Liver (tissue), 3 donors: ENCODE results near the gene SLC6A2.

ENCODE experiments used
- EGR1 ChIP-seq, 2 donors: IDR thresholded peaks; 2 replicates each; pipeline ENCODE4 v1.6.1; 2016 to 2018; ENCODE audit warnings: antibody characterized with exemption in 2 of 2, low read depth in 2 of 2
- JUND ChIP-seq, 2 donors: IDR thresholded peaks; 2 replicates each; pipeline ENCODE4 v1.6.1; 2016; ENCODE audit warnings: antibody characterized with exemption in 2 of 2
- SP1 ChIP-seq: IDR thresholded peaks from 2 replicates; pipeline ENCODE4 v1.6.1; 2018; ENCODE audit warnings: antibody characterized with exemption, mild to moderate bottlenecking
- TAF1 ChIP-seq: conservative IDR thresholded peaks from 2 replicates; pipeline ENCODE4 v1.6.1; 2016; ENCODE audit warnings: antibody characterized with exemption, mild to moderate bottlenecking
- TF ChIP-seq, protein P1 (sequence below): IDR thresholded peaks from 2 replicates; pipeline ENCODE4 v1.6.1; 2016; ENCODE audit warnings: antibody characterized with exemption
- TF ChIP-seq, protein P2 (sequence below): IDR thresholded peaks from 2 replicates; pipeline ENCODE4 v1.6.1; 2016; ENCODE audit warnings: antibody characterized with exemption, mild to moderate bottlenecking
- TF ChIP-seq, protein P3 (sequence below): fragments of 150-350 bp; IDR thresholded peaks from 2 replicates; pipeline ENCODE4 v1.5.1; 2017; ENCODE audit warnings: improper control_type of control experiment, low read depth, low read length; ENCODE audit not compliant: missing input control
- donor health status: healthy.
- donor health status: healthy.

DNA sequence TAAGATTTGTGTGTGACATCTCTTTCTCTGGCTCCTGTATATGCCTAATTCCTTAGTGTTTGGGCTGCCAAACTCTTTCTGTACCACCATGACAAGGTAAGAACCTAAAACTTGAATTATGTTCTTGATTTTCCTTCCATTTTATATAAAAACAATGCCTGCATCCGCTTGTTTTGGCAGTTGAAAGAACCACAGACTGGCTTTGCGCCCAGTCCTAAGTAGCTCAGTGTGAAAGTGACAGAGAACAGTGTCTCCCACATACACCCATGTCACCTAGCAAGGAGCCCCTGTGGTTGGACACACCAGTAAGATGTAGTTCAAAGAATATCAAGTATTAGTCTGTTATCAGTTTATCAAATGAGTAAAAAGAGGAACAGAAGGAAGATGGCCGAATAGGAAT is 40.7 kb upstream of the SLC6A2 start:
- TF ChIP-seq EGR1 (IDR thresholded peaks at IDR 0.05; ENCODE audit: low read depth in 2 of 2), result no peak
- TF ChIP-seq, protein P1, sequence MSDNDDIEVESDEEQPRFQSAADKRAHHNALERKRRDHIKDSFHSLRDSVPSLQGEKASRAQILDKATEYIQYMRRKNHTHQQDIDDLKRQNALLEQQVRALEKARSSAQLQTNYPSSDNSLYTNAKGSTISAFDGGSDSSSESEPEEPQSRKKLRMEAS, result no peak
- TF ChIP-seq, protein P2, sequence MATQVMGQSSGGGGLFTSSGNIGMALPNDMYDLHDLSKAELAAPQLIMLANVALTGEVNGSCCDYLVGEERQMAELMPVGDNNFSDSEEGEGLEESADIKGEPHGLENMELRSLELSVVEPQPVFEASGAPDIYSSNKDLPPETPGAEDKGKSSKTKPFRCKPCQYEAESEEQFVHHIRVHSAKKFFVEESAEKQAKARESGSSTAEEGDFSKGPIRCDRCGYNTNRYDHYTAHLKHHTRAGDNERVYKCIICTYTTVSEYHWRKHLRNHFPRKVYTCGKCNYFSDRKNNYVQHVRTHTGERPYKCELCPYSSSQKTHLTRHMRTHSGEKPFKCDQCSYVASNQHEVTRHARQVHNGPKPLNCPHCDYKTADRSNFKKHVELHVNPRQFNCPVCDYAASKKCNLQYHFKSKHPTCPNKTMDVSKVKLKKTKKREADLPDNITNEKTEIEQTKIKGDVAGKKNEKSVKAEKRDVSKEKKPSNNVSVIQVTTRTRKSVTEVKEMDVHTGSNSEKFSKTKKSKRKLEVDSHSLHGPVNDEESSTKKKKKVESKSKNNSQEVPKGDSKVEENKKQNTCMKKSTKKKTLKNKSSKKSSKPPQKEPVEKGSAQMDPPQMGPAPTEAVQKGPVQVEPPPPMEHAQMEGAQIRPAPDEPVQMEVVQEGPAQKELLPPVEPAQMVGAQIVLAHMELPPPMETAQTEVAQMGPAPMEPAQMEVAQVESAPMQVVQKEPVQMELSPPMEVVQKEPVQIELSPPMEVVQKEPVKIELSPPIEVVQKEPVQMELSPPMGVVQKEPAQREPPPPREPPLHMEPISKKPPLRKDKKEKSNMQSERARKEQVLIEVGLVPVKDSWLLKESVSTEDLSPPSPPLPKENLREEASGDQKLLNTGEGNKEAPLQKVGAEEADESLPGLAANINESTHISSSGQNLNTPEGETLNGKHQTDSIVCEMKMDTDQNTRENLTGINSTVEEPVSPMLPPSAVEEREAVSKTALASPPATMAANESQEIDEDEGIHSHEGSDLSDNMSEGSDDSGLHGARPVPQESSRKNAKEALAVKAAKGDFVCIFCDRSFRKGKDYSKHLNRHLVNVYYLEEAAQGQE, result no peak
- TF ChIP-seq, protein P3, sequence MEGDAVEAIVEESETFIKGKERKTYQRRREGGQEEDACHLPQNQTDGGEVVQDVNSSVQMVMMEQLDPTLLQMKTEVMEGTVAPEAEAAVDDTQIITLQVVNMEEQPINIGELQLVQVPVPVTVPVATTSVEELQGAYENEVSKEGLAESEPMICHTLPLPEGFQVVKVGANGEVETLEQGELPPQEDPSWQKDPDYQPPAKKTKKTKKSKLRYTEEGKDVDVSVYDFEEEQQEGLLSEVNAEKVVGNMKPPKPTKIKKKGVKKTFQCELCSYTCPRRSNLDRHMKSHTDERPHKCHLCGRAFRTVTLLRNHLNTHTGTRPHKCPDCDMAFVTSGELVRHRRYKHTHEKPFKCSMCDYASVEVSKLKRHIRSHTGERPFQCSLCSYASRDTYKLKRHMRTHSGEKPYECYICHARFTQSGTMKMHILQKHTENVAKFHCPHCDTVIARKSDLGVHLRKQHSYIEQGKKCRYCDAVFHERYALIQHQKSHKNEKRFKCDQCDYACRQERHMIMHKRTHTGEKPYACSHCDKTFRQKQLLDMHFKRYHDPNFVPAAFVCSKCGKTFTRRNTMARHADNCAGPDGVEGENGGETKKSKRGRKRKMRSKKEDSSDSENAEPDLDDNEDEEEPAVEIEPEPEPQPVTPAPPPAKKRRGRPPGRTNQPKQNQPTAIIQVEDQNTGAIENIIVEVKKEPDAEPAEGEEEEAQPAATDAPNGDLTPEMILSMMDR, result no peak
- TF ChIP-seq TAF1, result no peak
- TF ChIP-seq JUND (IDR thresholded peaks at IDR 0.05), result no peak
- TF ChIP-seq SP1, result no peak
